Activated T-cell treated with anti-CD3 and anti-CD28 coated beads for 24 hours (primary cell): Measurements from ENCODE around the gene COPS6.
A peak's percentile ranks its signal among the peaks of the same experiment; 100 is the strongest.

Experiments used
- DNase-seq: peaks from one replicate; pipeline ENCODE4 v3.0.0-alpha.2; 2020; ENCODE audit warnings: low read depth

COPS6 gene

DNA sequence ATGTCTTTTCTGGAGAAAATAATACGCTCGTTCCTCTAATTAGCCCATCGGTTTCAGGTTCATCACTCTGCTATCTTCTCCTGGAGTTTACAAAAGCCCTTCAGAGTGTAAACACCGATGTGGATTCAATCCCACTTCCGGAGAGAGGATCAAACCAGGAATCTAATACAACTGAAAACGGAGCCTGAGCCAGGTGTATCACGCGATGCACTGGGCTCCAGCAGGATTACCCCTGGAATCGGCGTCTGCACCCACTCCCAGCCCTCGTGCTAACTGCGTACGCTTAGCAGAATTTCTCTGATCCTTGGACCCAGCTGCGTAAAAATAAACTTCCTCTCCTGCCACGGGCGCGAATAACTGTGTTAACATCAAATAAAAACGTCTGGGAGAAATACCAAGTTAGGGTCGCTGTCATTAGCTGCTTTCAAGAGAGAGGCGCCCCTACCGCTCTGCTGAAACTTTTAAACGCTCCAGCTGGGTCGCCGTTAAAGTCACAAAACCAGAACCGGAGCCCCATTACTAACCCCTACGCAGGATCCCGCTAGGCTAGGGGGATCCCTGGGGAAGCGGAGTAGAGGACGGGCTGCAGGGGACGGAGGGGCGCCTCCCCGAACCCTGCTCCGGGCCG lies 7.7 kb upstream of the COPS6 start:
- no peak for DNase-seq

GRCh38 chr7:100081535-100082102 lies 7.2 kb upstream of the COPS6 start, which contains the start of gene ZNF3:
TSS of gene ZNF3 (minus strand) at chr7:100081723. CDS start at chr7:100077357, 4,366 bp downstream.
- peak; percentile 98 for DNase-seq

- no peak for DNase-seq
Observed at GRCh38 chr7:100082978-100083377, 5.8 kb upstream of the COPS6 start.

- DNase-seq, result no peak
Observed at GRCh38 chr7:100085515-100085914, 3.3 kb upstream of the COPS6 start.

- DNase-seq, result no peak
Observed at GRCh38 chr7:100087055-100087750, 1.6 kb upstream of the COPS6 start.

- DNase-seq, result no peak
Observed at GRCh38 chr7:100088095-100088620, 611 bp upstream of the COPS6 start.

DNA sequence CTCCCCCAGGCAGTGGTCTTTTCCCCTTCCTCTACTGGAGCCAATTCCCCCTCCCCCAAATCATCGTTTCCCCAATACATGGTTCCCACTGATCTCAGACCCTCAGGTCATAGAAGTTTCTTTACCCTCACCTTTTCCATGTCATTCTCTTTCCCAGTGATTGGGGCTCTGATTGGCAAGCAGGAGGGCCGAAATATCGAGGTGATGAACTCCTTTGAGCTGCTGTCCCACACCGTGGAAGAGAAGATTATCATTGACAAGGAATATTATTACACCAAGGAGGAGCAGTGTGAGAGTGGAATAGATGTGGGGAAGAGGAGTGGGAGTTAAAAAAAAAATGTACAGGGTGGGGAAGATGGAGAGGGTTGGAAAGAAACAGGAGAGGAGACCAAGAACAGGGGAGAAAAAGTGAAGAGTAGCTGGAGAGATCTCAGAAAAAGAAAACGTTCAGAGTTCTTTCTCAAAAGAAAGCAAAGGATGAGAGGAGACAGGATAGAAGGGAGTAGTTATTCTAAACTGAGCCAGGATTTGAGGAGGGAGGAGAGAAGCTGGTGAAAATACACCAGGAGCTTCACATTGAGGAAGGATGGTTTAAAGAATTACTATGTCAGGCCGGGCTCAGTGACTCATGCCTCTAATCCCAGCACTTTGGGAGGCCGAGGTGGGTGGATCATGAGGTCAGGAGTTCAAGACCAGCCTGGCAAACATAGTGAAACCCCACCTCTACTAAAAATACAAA lies 858 bp downstream of the COPS6 start:
- DNase-seq, result no peak

DNA sequence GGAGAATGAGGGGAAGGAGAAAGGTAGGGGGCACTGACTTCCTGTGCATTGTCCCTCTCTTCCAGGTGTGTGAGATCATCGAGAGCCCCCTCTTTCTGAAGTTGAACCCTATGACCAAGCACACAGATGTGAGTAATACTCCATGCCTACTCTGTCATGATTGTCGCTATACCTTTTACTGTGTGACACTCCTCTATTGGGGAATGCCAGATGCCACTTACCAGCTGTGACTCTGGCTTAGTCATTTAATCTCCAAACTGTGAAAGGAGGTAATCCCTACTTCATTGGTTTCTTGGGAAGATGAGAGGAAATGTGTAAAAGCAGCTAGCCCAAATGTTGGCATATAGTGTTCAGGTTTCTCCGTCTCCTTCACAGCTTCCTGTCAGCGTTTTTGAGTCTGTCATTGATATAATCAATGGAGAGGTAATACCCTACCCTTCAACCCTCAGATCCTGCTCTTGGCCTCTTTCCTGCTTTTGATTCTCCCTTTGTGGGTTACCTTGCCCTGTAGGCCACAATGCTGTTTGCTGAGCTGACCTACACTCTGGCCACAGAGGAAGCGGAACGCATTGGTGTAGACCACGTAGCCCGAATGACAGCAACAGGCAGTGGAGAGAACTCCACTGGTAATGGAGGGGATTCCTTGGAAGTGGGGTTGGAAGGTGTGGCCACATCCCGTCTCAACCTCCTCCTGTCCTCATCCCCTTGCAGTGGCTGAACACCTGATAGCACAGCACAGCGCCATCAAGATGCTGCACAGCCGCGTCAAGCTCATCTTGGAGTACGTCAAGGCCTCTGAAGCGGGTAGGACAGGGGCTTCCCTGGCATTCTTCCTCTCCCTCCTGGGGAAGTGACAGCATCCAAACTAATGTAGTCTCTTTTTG lies 2.0 kb downstream of the COPS6 start:
- no peak for DNase-seq

DNA sequence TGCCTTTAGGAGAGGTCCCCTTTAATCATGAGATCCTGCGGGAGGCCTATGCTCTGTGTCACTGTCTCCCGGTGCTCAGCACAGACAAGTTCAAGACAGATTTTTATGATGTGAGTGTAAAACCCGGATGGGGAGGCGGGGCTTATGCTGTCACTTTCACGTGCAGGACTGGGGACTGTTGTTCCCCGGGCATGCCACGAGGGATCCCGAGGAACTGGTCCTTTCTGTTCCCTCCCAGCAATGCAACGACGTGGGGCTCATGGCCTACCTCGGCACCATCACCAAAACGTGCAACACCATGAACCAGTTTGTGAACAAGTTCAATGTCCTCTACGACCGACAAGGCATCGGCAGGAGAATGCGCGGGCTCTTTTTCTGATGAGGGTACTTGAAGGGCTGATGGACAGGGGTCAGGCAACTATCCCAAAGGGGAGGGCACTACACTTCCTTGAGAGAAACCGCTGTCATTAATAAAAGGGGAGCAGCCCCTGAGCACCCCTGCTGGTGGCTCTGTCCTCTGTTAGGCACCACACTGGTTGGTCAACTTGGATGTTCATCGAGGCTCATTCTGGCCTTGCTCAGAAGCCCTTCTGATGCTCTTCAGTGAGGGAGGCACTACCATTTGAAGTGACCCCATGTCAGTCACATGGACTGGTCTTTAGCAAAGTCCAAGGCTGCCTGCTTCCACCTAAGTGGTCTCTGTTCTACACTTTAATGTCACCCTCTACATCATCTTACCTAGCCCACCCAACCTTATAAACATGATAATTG lies 2.8 kb downstream of the COPS6 start:
- no peak for DNase-seq

DNA sequence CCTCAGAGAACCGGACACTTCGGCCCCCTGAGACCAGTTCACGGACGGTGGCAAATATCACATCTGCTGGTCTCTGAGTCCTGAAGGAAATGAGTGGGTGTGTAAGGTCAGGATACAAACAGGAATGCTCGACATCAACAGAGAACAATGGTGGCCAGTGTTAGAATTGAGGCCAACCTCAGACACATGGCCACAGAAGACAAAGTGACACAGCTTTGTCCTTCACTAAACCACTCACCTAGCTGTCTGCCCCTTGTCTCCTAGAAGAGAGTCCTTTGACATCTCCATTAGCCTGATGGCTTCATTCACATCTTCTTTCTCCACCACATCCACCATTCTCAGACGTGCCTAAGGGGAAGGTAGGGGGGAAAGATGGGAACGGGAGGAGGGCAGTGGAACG lies 4.3 kb downstream of the COPS6 start:
- no peak for DNase-seq

DNA sequence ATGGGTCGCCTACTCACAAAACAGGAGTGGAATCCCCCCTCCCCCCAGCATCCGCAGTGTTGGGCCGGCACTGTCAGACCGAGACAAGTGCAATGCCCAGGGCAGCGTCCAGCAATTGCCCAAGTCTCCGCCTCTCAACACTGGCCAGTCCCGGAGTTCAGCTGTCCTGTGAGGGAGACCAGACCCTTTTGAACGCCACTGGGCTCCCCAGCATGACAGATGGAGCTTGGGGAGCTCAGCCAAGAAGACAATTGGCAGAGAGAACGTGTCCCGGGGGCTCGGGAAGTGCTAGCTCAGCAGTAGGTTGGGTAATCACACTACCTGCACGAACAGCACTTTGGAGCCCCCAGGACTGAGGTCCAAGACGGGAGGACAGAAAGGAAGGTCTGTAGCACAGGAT lies 4.7 kb downstream of the COPS6 start:
- no peak for DNase-seq

DNA sequence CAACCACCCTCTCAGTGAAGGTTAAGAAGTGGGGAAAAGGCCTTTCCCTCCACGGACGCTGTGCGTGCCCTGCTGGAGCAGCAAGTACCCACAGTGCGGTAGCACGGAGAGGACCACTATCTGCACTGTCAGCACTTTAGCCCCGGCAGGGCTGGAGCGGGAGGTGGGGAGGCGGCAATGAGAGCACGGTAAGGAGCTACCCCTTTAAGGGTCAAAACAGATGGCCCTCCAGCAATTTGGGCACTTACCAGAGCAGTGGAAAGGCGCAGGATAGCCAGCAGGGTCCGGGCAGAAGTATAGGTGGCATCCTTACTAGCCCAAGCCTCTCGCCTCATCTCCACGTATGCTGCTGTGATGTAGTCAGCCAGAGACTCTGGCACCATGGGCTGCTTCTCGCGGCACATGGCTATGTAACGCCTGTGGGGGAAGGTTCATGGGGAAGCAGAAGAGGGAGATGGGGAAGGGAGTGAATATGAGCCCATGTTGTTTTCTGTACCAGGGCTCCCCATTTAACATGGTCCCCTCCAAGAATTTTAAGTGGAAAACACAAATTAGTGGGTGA lies 5.2 kb downstream of the COPS6 start:
- DNase-seq, result no peak

DNA sequence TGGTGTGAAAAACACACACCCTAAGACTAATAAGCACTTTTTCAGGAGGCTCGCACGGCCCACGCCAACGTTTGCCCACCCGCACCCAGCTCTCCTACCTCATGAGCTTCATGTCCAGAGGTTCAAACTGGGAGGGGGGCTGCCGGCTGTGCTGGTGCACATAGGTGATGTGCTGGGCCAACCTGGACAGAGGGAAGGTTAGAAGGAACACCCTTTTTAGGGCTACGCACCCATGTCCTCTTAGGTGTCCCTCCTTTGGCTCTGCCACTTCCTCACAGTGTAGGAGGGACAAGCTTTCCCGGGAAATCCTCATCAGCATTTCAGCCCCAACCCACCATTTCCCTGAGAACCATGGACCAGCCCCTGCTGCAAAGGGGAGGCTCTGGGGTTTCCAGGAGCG lies 6.5 kb downstream of the COPS6 start:
- no peak for DNase-seq

DNA sequence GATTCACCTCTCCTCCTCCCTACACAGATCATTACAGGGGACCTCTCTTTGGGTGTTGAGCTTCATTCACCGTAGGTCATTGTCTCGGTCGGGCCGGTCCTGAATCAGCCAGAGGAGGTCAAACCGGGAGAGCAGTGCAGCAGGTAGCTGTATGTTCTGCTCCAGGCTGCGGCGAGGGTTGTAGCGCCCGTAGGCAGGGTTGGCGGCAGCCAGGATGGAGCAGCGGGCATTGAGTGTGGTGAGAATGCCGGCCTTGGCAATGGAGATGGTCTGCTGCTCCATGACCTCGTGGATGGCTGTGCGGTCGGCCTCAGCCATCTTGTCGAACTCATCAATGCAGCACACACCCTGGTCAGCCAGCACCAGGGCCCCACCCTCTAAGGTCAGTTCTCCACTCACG lies 6.9 kb downstream of the COPS6 start:
- no peak for DNase-seq

DNA sequence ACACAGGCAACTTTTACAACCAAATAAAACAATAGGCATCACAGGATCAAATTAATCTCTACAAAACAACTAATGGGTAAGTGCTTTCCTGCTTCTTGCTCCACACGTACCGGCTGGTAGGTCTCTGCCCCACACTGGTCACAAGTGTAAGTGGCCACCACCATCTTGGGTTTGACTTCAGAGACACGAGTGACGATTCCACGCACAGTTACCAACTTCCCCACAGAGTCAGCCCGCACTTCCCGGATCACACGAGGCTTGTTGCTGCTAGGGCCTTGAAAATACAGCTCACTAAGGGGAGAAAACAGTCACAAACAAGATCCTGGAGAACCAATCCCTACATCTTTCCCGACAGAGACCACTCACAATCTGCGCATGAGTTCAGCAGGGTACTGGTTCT lies 10.1 kb downstream of the COPS6 start:
- no peak for DNase-seq

DNA sequence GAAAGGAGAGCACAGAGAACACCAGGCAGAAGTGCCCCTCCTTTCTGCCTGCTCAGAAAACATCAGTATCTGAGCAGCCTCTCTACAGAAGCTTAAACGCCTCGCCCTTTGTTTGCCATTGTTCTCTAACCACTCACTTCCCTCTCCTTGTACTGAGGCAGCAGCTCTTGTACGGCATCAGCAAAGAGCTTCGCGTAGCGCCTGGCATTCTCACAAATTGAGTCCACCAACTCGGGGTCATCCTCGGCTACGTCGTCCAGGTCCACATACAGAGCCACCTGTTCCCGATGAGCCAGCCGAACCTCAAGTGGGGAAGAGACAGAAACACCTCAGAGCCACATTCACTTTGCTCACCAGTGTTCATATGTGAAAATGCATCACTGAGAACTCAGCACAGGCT lies 10.7 kb downstream of the COPS6 start:
- no peak for DNase-seq

DNA sequence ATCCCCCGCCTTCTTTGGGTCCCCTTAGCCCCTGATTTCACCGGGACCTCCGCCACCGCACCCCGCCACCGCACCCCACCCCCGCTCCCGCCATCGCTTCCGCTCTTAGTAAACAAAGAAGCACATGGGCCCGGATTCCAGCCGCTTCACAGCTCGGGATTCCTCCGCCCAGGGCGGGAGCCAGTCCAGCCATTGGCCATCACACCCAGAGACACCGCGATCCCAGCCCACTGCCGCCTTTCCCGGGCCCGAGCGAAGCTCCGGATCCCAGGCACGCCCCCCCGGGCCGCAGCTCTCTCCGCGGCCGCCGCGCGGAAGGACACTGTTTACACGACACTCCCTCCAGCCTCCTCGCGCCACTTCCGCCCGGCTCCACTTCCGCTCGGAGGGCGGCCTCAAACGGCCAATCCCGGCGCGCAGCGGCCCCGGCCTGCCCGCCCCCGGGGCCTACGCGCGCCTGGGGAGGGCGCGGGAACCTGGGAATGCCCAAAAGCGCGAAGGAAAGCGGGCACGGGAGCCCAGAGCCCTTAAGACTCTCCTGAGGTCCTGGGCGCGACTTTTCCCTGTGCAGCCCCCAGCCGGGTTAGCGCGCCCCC lies 11.7 kb downstream of the COPS6 start:
- DNase-seq, result peak; percentile 80

GRCh38 chr7:100101016-100101862 lies 12.5 kb downstream of the COPS6 start, which contains the start of the genes AP4M1 and MCM7:
TSS of gene AP4M1 (plus strand) at chr7:100101643. CDS start at chr7:100101715, 72 bp downstream.
TSS of gene MCM7 (minus strand) at chr7:100101397. CDS start at chr7:100101294, 103 bp downstream.
- peak; percentile 98 for DNase-seq
